ENCODE measurements around the gene SOS2.
A peak's percentile ranks its signal among the peaks of the same experiment; 100 is the strongest.

Gene SOS2

GRCh38 chr14:50231475-50232275 is at the start of gene SOS2:
Gene SOS2, minus strand, starts transcription at chr14:50231578. Its CDS starts 295 bp downstream, at chr14:50231283.
- DNase-seq: peak; percentile 87

- no peak for DNase-seq
Measured at GRCh38 chr14:50272498-50272897, 41.1 kb upstream of the SOS2 start.

- no peak for DNase-seq
Measured at GRCh38 chr14:50270932-50271331, 39.6 kb upstream of the SOS2 start.

- DNase-seq: no peak
Measured at GRCh38 chr14:50265029-50265428, 33.7 kb upstream of the SOS2 start.

GRCh38 chr14:50263321-50263720 is 31.9 kb upstream of the SOS2 start:
- DNase-seq: no peak

- no peak for DNase-seq
Measured at GRCh38 chr14:50262865-50263264, 31.5 kb upstream of the SOS2 start.

GRCh38 chr14:50260511-50260910 is 29.1 kb upstream of the SOS2 start:
- DNase-seq: peak; percentile 54

- DNase-seq: no peak
Measured at GRCh38 chr14:50260072-50260471, 28.7 kb upstream of the SOS2 start.

- no peak for DNase-seq
Measured at GRCh38 chr14:50257732-50258131, 26.4 kb upstream of the SOS2 start.

GRCh38 chr14:50254248-50254647 is 22.9 kb upstream of the SOS2 start:
- DNase-seq: no peak

GRCh38 chr14:50249136-50249775 is 17.9 kb upstream of the SOS2 start:
- DNase-seq: no peak

- no peak for DNase-seq
Measured at GRCh38 chr14:50247245-50247644, 15.9 kb upstream of the SOS2 start.

- DNase-seq: no peak
Measured at GRCh38 chr14:50242566-50243310, 11.4 kb upstream of the SOS2 start.

GRCh38 chr14:50242096-50242495 is 10.7 kb upstream of the SOS2 start:
- DNase-seq: no peak

- DNase-seq: peak; percentile 39
Measured at GRCh38 chr14:50237427-50237826, 6.0 kb upstream of the SOS2 start.

- no peak for DNase-seq
Measured at GRCh38 chr14:50233951-50234250, 2.5 kb upstream of the SOS2 start.

- no peak for DNase-seq
Measured at GRCh38 chr14:50233166-50233950, 2.0 kb upstream of the SOS2 start.

GRCh38 chr14:50232276-50232642 is 881 bp upstream of the SOS2 start:
- no peak for DNase-seq

- DNase-seq: peak; percentile 78
Measured at GRCh38 chr14:50230701-50231474, 490 bp downstream of the SOS2 start.

- DNase-seq: no peak
Measured at GRCh38 chr14:50230401-50230700, 1.0 kb downstream of the SOS2 start.

GRCh38 chr14:50229681-50230080 is 1.7 kb downstream of the SOS2 start:
- DNase-seq: no peak

GRCh38 chr14:50228313-50228712 is 3.1 kb downstream of the SOS2 start:
- no peak for DNase-seq

GRCh38 chr14:50225974-50226297 is 5.4 kb downstream of the SOS2 start:
- no peak for DNase-seq
